ENCODE measurements around the gene SH3TC1. TPM values are rescaled to one million over a fixed set of nuclear protein-coding genes. Genes with fewer than 3 reads are reported as not detected.
A peak's percentile ranks its signal among the peaks of the same experiment; 100 is the strongest.

SH3TC1 gene
- total RNA-seq, 1 donor from 2014 or later, result 23.2 TPM

- H3K4me3 Mint-ChIP-seq, result peak overlapping the region; percentile 21
- TF ChIP-seq CTCF (IDR thresholded peaks at IDR 0.05; ENCODE audit: unreplicated experiment), result no peak
- H3K9me3 Mint-ChIP-seq, result no peaks in the 10 kb centered on the region
- H3K4me1 Mint-ChIP-seq, result peaks cover 45% of the 10 kb centered on the region
- H3K27me3 Mint-ChIP-seq (ENCODE audit: low read depth), result peaks cover 19% of the 10 kb centered on the region
- peak; percentile 55 to 81 for DNase-seq (ENCODE audit: low spot score in 2 of 2, unreplicated experiment in 2 of 2)
- peak overlapping the region; percentile 82 for H3K27ac Mint-ChIP-seq
- H3K36me3 Mint-ChIP-seq, result no peaks in the 10 kb centered on the region
Observed at GRCh38 chr4:8274765-8275547, 75.9 kb downstream of the SH3TC1 start.

GRCh38 chr4:8275548-8275910, 76.4 kb downstream of the SH3TC1 start:
- Mint-ChIP-seq H3K27me3 (ENCODE audit: low read depth) (peaks cover 14% of the 10 kb centered on the region), H3K4me3 (no peak overlapping the region), H3K9me3 (no peaks in the 10 kb centered on the region), H3K36me3 (no peaks in the 10 kb centered on the region), H3K27ac (no peak overlapping the region), H3K4me1 (peaks cover 45% of the 10 kb centered on the region)
- TF ChIP-seq CTCF (IDR thresholded peaks at IDR 0.05; ENCODE audit: unreplicated experiment), result no peak
- DNase-seq (ENCODE audit: low spot score in 2 of 2, unreplicated experiment in 2 of 2), result no peak

GRCh38 chr4:8276358-8277240, 77.5 kb downstream of the SH3TC1 start:
- Mint-ChIP-seq H3K27me3 (ENCODE audit: low read depth) (peaks cover 4% of the 10 kb centered on the region), H3K9me3 (no peaks in the 10 kb centered on the region), H3K4me3 (no peak overlapping the region), H3K27ac (peak overlapping the region; percentile 4), H3K36me3 (no peaks in the 10 kb centered on the region), H3K4me1 (peaks cover 38% of the 10 kb centered on the region)
- DNase-seq (ENCODE audit: low spot score in 2 of 2, unreplicated experiment in 2 of 2), result no peak
- no peak for TF ChIP-seq CTCF (IDR thresholded peaks at IDR 0.05; ENCODE audit: unreplicated experiment)

DNA sequence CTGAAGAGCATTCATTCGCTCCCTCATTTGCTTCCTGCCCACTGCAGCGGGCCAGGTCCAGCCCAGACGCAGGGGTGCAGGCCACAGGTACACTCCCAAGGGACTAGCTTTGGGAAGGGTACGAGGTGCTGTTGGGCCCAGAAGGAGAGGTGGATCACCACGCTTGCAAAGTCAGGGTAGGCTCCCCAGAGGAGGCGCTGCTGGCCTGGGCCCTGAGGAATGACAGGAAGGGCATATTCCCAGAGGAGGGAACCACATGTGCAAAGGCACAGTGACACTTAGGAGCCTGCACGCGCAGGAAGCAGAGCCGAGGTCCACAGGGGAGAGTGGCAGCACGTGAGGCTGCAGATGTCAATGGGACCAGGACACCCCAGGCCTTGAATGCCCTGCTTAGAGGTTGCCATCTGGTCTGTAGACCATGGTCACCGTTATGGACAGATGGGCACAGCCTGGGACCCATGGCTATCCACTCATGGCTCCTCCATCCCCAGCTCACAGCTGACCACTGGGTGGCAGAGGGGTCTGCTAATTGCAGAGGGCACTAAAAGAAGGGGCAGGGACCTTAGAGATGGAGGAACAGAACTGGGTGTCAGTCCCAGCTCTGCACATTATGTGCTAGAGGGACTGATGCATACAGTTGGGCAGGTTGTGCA, 78.4 kb downstream of the SH3TC1 start:
- Mint-ChIP-seq H3K4me3 (no peak overlapping the region), H3K27ac (no peak overlapping the region), H3K4me1 (peaks cover 33% of the 10 kb centered on the region), H3K9me3 (no peaks in the 10 kb centered on the region), H3K27me3 (ENCODE audit: low read depth) (no peaks in the 10 kb centered on the region), H3K36me3 (no peaks in the 10 kb centered on the region)
- DNase-seq (ENCODE audit: low spot score in 2 of 2, unreplicated experiment in 2 of 2), result no peak
- no peak for TF ChIP-seq CTCF (IDR thresholded peaks at IDR 0.05; ENCODE audit: unreplicated experiment)

DNA sequence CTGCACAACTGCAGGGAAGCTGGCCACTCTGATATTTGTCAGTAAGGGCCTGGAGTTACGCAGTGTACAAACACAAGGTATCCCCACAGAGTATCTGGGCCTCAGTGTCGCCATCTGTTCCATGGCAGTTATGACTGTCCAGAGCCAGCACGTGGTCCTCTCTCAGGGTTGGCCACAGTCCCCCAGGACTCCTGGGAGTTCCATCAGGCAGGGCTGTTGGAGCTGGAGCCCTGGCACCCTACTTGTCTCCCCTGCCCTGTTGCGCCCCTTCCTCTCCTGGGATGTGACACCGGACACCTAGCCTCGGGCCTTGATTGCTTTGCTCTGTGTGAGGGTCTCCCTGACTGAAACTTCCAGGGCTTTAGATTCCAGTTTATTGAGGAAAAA, 78.9 kb downstream of the SH3TC1 start:
- no peak for DNase-seq (ENCODE audit: low spot score in 2 of 2, unreplicated experiment in 2 of 2)
- Mint-ChIP-seq H3K27ac (peak overlapping the region; percentile 80), H3K27me3 (ENCODE audit: low read depth) (no peaks in the 10 kb centered on the region), H3K36me3 (no peaks in the 10 kb centered on the region), H3K9me3 (no peaks in the 10 kb centered on the region), H3K4me3 (no peak overlapping the region), H3K4me1 (peaks cover 33% of the 10 kb centered on the region)
- no peak for TF ChIP-seq CTCF (IDR thresholded peaks at IDR 0.05; ENCODE audit: unreplicated experiment)
